AG04450 (cell line): Measurements from ENCODE around the gene ADAMTSL1. TPM values are rescaled to one million over a fixed set of nuclear protein-coding genes. Genes with fewer than 3 reads are reported as not detected.

ENCODE experiments used
- CTCF ChIA-PET: fragments of 300-600, 350-600 bp; formaldehyde crosslinking; extraction: SDS; loops from one replicate; lab custom pipeline; 2022; ENCODE audit warnings: antibody characterized with exemption, inconsistent platforms; lab: Charles Lee
- POLR2A ChIA-PET: fragments of 350-600 bp; formaldehyde crosslinking; extraction: SDS; loops from one replicate; lab custom pipeline; 2021; ENCODE audit warnings: antibody characterized with exemption, inconsistent platforms; lab: Yijun Ruan, JAX
- DNase-seq: peaks from one replicate; pipeline ENCODE4 v3.0.0-alpha.2; 2011; ENCODE audit warnings: low read depth, low spot score
- H3K27ac ChIP-seq: one replicate; pipeline ENCODE4 v1.5.1; 2012; ENCODE audit warnings: low read depth, low read length, control low read depth
- H3K27me3 ChIP-seq: one replicate; pipeline ENCODE4 v1.6.0; 2012; ENCODE audit warnings: low read length; ENCODE audit not compliant: control insufficient read depth, insufficient read depth
- H3K4me3 ChIP-seq: 2 replicates; pipeline ENCODE4 v1.5.1; 2011; ENCODE audit warnings: mild to moderate bottlenecking, low read depth, low read length, control low read depth
- H3K9me3 ChIP-seq: 2 replicates; pipeline ENCODE4 v1.5.1; 2012; ENCODE audit warnings: low read length; ENCODE audit not compliant: control insufficient read depth, insufficient read depth
- polyA plus RNA-seq: library from polyadenylated mRNA; depleted of rRNA; stranded (reverse); fragments of >200 nt; gene quantifications from 2 replicates; pipeline ENCODE4 v1.2.3, GENCODE V29; 2011
- TF ChIP-seq, protein P1 (sequence below): IDR thresholded peaks from 2 replicates; pipeline ENCODE4 v1.5.1; 2011; ENCODE audit warnings: low read depth, low read length, control low read depth, inconsistent platforms

Gene ADAMTSL1
- polyA plus RNA-seq, 1 experiment: 22.2 TPM

DNA sequence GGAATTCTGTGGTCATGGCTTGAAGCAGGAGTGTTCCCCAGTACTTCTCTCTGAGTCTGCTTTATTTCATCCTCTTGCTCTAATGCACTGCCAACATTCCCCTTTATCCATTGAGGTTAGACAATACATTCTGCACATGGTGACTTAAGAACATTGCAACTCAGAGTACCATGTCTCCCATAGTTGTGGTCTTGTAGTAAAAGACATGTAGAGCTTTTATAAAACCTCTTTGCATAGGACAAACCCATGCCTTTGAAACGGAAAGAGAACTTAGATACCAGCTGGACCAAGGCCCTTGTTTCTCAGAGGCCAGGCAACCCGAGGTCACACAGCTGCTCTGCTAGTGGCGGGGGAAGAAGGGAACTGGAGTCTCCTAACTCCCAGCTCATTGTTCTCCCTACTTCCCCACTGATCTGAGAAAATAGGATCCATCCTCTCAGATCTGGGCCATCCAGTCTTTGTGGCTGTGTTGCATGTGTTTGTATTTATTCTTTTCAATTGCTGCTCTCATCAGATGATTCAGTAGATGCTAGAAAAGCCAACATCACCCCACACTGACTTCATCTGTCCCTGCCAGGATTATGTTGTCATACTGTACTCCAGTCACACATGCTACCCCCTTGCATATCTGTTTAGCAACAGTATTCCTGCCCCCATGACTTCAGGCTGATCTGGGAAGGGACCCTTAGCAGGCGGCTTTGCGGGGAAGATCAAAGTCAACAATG lies 322.2 kb downstream of the ADAMTSL1 start:
- Histone ChIP-seq H3K27ac (no peak overlapping the region), H3K27me3 (no peaks in the 10 kb centered on the region), H3K9me3 (no peaks in the 10 kb centered on the region), H3K4me3 (no peak overlapping the region)
- DNase-seq: no peak
- ChIA-PET POLR2A (no interaction called here), CTCF (no interaction called here)
- TF ChIP-seq, protein P1, sequence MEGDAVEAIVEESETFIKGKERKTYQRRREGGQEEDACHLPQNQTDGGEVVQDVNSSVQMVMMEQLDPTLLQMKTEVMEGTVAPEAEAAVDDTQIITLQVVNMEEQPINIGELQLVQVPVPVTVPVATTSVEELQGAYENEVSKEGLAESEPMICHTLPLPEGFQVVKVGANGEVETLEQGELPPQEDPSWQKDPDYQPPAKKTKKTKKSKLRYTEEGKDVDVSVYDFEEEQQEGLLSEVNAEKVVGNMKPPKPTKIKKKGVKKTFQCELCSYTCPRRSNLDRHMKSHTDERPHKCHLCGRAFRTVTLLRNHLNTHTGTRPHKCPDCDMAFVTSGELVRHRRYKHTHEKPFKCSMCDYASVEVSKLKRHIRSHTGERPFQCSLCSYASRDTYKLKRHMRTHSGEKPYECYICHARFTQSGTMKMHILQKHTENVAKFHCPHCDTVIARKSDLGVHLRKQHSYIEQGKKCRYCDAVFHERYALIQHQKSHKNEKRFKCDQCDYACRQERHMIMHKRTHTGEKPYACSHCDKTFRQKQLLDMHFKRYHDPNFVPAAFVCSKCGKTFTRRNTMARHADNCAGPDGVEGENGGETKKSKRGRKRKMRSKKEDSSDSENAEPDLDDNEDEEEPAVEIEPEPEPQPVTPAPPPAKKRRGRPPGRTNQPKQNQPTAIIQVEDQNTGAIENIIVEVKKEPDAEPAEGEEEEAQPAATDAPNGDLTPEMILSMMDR: no peak

DNA sequence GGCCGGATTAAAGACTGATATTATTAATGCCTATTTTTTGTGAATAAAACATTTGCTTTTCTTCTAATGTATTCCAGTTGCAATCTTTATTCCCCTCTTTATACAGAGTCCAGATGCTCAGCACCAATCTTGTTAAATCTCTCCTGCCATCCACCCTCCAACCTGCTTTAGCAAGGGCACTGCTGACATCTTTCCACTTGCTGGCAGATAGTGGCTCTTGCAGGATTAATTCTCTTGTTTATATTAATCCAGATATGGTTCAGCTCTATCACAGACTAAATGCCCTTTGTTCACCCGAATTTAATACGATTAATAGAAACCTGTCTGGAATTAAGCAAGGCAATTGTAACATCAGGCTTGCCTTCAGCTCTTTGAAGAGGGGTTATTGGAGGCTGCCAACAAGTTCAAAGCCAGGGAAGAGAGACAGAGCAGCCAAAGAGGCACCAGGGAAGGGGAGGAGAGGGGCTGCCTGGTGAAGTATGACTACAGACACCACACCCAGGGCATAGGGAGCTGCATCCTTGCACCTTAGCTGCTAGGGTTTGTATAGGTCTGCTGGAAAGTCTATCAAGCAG lies 322.8 kb downstream of the ADAMTSL1 start:
- Histone ChIP-seq H3K4me3 (no peak overlapping the region), H3K9me3 (no peaks in the 10 kb centered on the region), H3K27ac (no peak overlapping the region), H3K27me3 (no peaks in the 10 kb centered on the region)
- TF ChIP-seq, protein P1: no peak
- POLR2A ChIA-PET: no interaction called here
- no peak for DNase-seq
- CTCF ChIA-PET: no interaction called here

GRCh38 chr9:18798106-18798505 lies 324.2 kb downstream of the ADAMTSL1 start:
- Histone ChIP-seq H3K4me3 (no peak overlapping the region), H3K27me3 (no peaks in the 10 kb centered on the region), H3K27ac (no peak overlapping the region), H3K9me3 (no peaks in the 10 kb centered on the region)
- TF ChIP-seq, protein P1: no peak
- no peak for DNase-seq
- ChIA-PET POLR2A (no interaction called here), CTCF (no interaction called here)

DNA sequence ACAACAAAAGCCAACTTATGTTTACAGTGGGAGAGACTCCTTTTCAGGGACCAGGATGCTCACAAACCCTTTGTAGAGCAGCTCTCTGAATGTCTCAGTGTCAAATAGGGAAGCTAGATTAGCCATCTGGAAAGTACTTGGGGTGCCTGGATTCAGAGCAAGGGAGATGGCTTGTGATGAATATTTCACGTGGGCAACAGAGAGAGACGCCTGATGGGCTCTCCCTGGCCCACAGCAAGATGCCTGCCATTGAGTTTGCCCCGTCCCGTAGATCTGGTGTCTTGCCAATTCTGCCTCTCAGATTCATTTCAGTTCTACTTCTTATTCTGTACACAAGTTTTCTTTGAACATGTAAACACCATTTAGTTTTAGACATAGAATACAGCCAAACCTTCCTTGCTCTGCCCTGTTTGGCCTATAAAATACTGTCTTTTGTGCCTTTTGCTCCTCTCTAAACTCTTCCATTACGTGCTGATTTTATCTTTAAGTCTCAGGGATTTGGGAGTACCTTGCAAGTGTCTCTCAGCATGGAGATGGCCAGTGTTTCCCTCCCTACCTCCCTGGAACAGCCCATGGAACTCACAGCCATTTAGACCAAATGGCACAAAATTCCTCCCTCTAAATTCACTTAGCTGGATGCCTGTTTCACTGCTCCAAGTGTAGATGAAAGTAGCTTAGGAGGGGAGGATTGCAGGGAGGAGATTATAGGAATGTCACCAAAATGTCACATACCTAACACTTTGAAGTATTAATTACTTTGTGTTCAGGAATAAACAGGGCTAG lies 324.7 kb downstream of the ADAMTSL1 start:
- H3K4me3 ChIP-seq: no peak overlapping the region
- no peaks in the 10 kb centered on the region for H3K9me3 ChIP-seq
- TF ChIP-seq, protein P1: no peak
- DNase-seq: no peak
- H3K27ac ChIP-seq: no peak overlapping the region
- POLR2A ChIA-PET: no interaction called here
- CTCF ChIA-PET: interaction anchor here (1.0 kb wide), 1 partner anchor 8 kb away, joined by 5 read pairs; no protein-coding TSS in a partner anchor
- H3K27me3 ChIP-seq: no peaks in the 10 kb centered on the region
